Measurements from ENCODE around the gene CYSLTR2.
"Not testable (repeated sequence)": the region's sequence is repeated elsewhere in the genome, so short reads cannot be mapped to it uniquely, and the experiment has no call there.

Gene CYSLTR2

GRCh38 chr13:48644951-48645350, 8.8 kb upstream of the CYSLTR2 start:
- DNase-seq (ENCODE audit: low read depth in 2 of 2) = no peak

GRCh38 chr13:48645845-48646244, 7.9 kb upstream of the CYSLTR2 start:
- no peak for DNase-seq (ENCODE audit: low read depth in 2 of 2)

GRCh38 chr13:48646791-48647190, 6.9 kb upstream of the CYSLTR2 start:
- DNase-seq (ENCODE audit: low read depth in 2 of 2) = no peak

- DNase-seq (ENCODE audit: low read depth in 2 of 2) = no peak
These were observed 6.1 kb upstream of the CYSLTR2 start for GRCh38 chr13:48647625-48648024.

GRCh38 chr13:48648446-48648845, 5.3 kb upstream of the CYSLTR2 start:
- DNase-seq (ENCODE audit: low read depth in 2 of 2) = no peak

- no peak for DNase-seq (ENCODE audit: low read depth in 2 of 2)
These were observed 768 bp upstream of the CYSLTR2 start for GRCh38 chr13:48652851-48653471.

- DNase-seq (ENCODE audit: low read depth in 2 of 2) = no peak
These were observed 782 bp downstream of the CYSLTR2 start for GRCh38 chr13:48654511-48654910.

- no peak for DNase-seq (ENCODE audit: low read depth in 2 of 2)
These were observed 1.6 kb downstream of the CYSLTR2 start for GRCh38 chr13:48655291-48655690.

- DNase-seq (ENCODE audit: low read depth in 2 of 2) = no peak
These were observed 2.9 kb downstream of the CYSLTR2 start for GRCh38 chr13:48656608-48657007.

GRCh38 chr13:48660361-48661076, 6.8 kb downstream of the CYSLTR2 start:
- DNase-seq (ENCODE audit: low read depth in 2 of 2) = no peak

GRCh38 chr13:48661107-48661506, 7.4 kb downstream of the CYSLTR2 start:
- no peak for DNase-seq (ENCODE audit: low read depth in 2 of 2)

- DNase-seq (ENCODE audit: low read depth in 2 of 2) = no peak
These were observed 8.5 kb downstream of the CYSLTR2 start for GRCh38 chr13:48662226-48662625.

- no peak for DNase-seq (ENCODE audit: low read depth in 2 of 2)
These were observed 13.4 kb downstream of the CYSLTR2 start for GRCh38 chr13:48667136-48667535.

GRCh38 chr13:48671421-48671820, 17.7 kb downstream of the CYSLTR2 start:
- DNase-seq (ENCODE audit: low read depth in 2 of 2) = not testable (repeated sequence)

- no peak for DNase-seq (ENCODE audit: low read depth in 2 of 2)
These were observed 21.5 kb downstream of the CYSLTR2 start for GRCh38 chr13:48675247-48675646.

GRCh38 chr13:48678316-48678715, 24.6 kb downstream of the CYSLTR2 start:
- no peak for DNase-seq (ENCODE audit: low read depth in 2 of 2)

GRCh38 chr13:48679941-48680680, 26.4 kb downstream of the CYSLTR2 start:
- no peak for DNase-seq (ENCODE audit: low read depth in 2 of 2)

GRCh38 chr13:48680756-48681392, 27.1 kb downstream of the CYSLTR2 start:
- DNase-seq (ENCODE audit: low read depth in 2 of 2) = no peak

- DNase-seq (ENCODE audit: low read depth in 2 of 2) = no peak
These were observed 28.2 kb downstream of the CYSLTR2 start for GRCh38 chr13:48681905-48682304.

GRCh38 chr13:48682436-48682835, 28.7 kb downstream of the CYSLTR2 start:
- no peak for DNase-seq (ENCODE audit: low read depth in 2 of 2)

GRCh38 chr13:48686636-48687210, 33.0 kb downstream of the CYSLTR2 start:
- DNase-seq (ENCODE audit: low read depth in 2 of 2) = no peak

GRCh38 chr13:48687249-48687648, 33.5 kb downstream of the CYSLTR2 start:
- DNase-seq (ENCODE audit: low read depth in 2 of 2) = no peak
